Measurements from ENCODE around the gene LRRC40.

The LRRC40 gene

DNA sequence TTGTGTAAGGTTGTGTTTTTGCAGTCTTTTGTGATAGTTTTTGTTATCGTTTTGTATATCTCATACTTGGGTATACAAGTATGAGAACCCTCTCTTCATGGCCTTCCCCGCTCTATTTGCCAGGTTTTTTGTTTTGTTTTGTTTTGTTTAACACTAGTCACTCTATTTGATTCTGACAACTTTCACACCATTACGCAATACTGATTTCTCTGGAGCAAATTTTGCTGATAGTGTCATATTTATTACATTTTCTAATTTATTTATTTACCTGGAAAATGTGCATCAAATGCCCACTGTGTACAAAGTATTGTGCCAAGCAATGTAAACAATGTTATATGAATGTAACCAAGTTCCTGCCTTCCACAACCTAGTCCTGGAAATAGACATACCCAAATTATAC lies 90.1 kb downstream of the LRRC40 start:
- no peak overlapping the region for H3K27ac ChIP-seq (ENCODE audit: low read length)
- H4K20me1 ChIP-seq (ENCODE audit: insufficient read depth, low read length) = no peaks in the 10 kb centered on the region
- H3K4me1 ChIP-seq (ENCODE audit: low read length) = no peaks in the 10 kb centered on the region
- no peak overlapping the region for H3K4me3 ChIP-seq (ENCODE audit: low read length)
- no peaks in the 10 kb centered on the region for H3K36me3 ChIP-seq (replicated peaks; ENCODE audit: low read depth, low read length)
- H3K79me2 ChIP-seq (ENCODE audit: low read length) = no peaks in the 10 kb centered on the region
- TF ChIP-seq CTCF (IDR thresholded peaks at IDR 0.05; ENCODE audit: low read depth, low read length) (no peak), EZH2phosphoT487 (IDR thresholded peaks at IDR 0.05; ENCODE audit: low read depth) (no peak)
- H3K9me3 ChIP-seq (ENCODE audit: insufficient read depth, low read length) = no peaks in the 10 kb centered on the region
- no peak overlapping the region for H2AFZ ChIP-seq (ENCODE audit: low read depth, low read length)
- H3K4me2 ChIP-seq (ENCODE audit: low read length) = no peak overlapping the region
- peaks cover 16% of the 10 kb centered on the region; the same call in 1 of the 2 replicates for H3K27me3 ChIP-seq (ENCODE audit: low read depth, low read length)
- H3K9ac ChIP-seq (ENCODE audit: low read length) = no peak overlapping the region

- no peaks in the 10 kb centered on the region for H3K36me3 ChIP-seq (replicated peaks; ENCODE audit: low read depth, low read length)
These were observed 92.5 kb downstream of the LRRC40 start for GRCh38 chr1:70112838-70113237.

GRCh38 chr1:70109241-70109640 lies 96.1 kb downstream of the LRRC40 start:
- H4K20me1 ChIP-seq (ENCODE audit: insufficient read depth, low read length) = no peaks in the 10 kb centered on the region
- no peak for TF ChIP-seq CTCF (IDR thresholded peaks at IDR 0.05; ENCODE audit: low read depth, low read length)
- TF ChIP-seq EZH2phosphoT487 (IDR thresholded peaks at IDR 0.05; ENCODE audit: low read depth) = no peak
- no peak overlapping the region for H2AFZ ChIP-seq (ENCODE audit: low read depth, low read length)

More at GRCh38 chr1:70112838-70113237, 92.5 kb downstream of the LRRC40 start:
- H4K20me1 ChIP-seq (ENCODE audit: insufficient read depth, low read length) = no peaks in the 10 kb centered on the region
- no peak overlapping the region for H3K4me2 ChIP-seq (ENCODE audit: low read length)
- no peaks in the 10 kb centered on the region for H3K4me1 ChIP-seq (ENCODE audit: low read length)
- H3K27me3 ChIP-seq (ENCODE audit: low read depth, low read length) = no peaks in the 10 kb centered on the region
- no peak overlapping the region for H2AFZ ChIP-seq (ENCODE audit: low read depth, low read length)
- H3K4me3 ChIP-seq (ENCODE audit: low read length) = no peak overlapping the region
- no peaks in the 10 kb centered on the region for H3K79me2 ChIP-seq (ENCODE audit: low read length)
- TF ChIP-seq EZH2phosphoT487 (IDR thresholded peaks at IDR 0.05; ENCODE audit: low read depth) (no peak), CTCF (IDR thresholded peaks at IDR 0.05; ENCODE audit: low read depth, low read length) (no peak)
- H3K27ac ChIP-seq (ENCODE audit: low read length) = no peak overlapping the region
- no peak overlapping the region for H3K9ac ChIP-seq (ENCODE audit: low read length)
- no peaks in the 10 kb centered on the region for H3K9me3 ChIP-seq (ENCODE audit: insufficient read depth, low read length)

GRCh38 chr1:70103770-70104169 lies 101.6 kb downstream of the LRRC40 start:
- Histone ChIP-seq H3K4me1 (ENCODE audit: low read length) (no peaks in the 10 kb centered on the region), H3K9me3 (ENCODE audit: insufficient read depth, low read length) (no peaks in the 10 kb centered on the region), H2AFZ (ENCODE audit: low read depth, low read length) (no peak overlapping the region), H3K4me2 (ENCODE audit: low read length) (no peak overlapping the region), H3K27ac (ENCODE audit: low read length) (no peak overlapping the region), H4K20me1 (ENCODE audit: insufficient read depth, low read length) (no peaks in the 10 kb centered on the region), H3K4me3 (ENCODE audit: low read length) (no peak overlapping the region), H3K27me3 (ENCODE audit: low read depth, low read length) (no peaks in the 10 kb centered on the region), H3K36me3 (replicated peaks; ENCODE audit: low read depth, low read length) (no peaks in the 10 kb centered on the region), H3K9ac (ENCODE audit: low read length) (no peak overlapping the region), H3K79me2 (ENCODE audit: low read length) (no peaks in the 10 kb centered on the region)
- TF ChIP-seq EZH2phosphoT487 (IDR thresholded peaks at IDR 0.05; ENCODE audit: low read depth) (no peak), CTCF (IDR thresholded peaks at IDR 0.05; ENCODE audit: low read depth, low read length) (no peak)

More at GRCh38 chr1:70109241-70109640, 96.1 kb downstream of the LRRC40 start:
- H3K9ac ChIP-seq (ENCODE audit: low read length) = no peak overlapping the region
- H3K27me3 ChIP-seq (ENCODE audit: low read depth, low read length) = no peaks in the 10 kb centered on the region
- H3K9me3 ChIP-seq (ENCODE audit: insufficient read depth, low read length) = no peaks in the 10 kb centered on the region
- H3K79me2 ChIP-seq (ENCODE audit: low read length) = no peaks in the 10 kb centered on the region
- no peak overlapping the region for H3K4me2 ChIP-seq (ENCODE audit: low read length)
- no peak overlapping the region for H3K4me3 ChIP-seq (ENCODE audit: low read length)
- H3K27ac ChIP-seq (ENCODE audit: low read length) = no peak overlapping the region
- H3K4me1 ChIP-seq (ENCODE audit: low read length) = no peaks in the 10 kb centered on the region
- H3K36me3 ChIP-seq (replicated peaks; ENCODE audit: low read depth, low read length) = no peaks in the 10 kb centered on the region
